Gastroesophageal sphincter (tissue), 4 donors: ENCODE results near the gene NR3C1. TPM values are rescaled to one million over a fixed set of nuclear protein-coding genes. Genes with fewer than 3 reads are reported as not detected.

Experiments
- ATAC-seq: fragments of 150-250 bp; one replicate; pipeline ENCODE4 v1.9.1; 2016; ENCODE audit warnings: mild to moderate bottlenecking, moderate library complexity
- H3K27ac ChIP-seq, 4 donors: fragments of 200-600 bp; sonication (generic) in 3 of 4; 1 replicate in 3 of 4; 2 replicates in 1 of 4; pipeline ENCODE4 v1.5.1; 2016 to 2019
- H3K27me3 ChIP-seq: fragments of 200-600 bp; sonication (generic); one replicate; pipeline ENCODE4 v1.5.1; 2019
- H3K36me3 ChIP-seq, 2 donors: fragments of 200-600 bp; sonication (generic); one replicate each; pipeline ENCODE4 v1.5.1; 2019; ENCODE audit warnings: control low read depth in 1 of 2
- H3K4me1 ChIP-seq, 3 donors: fragments of 200-600 bp; sonication (generic); 1 replicate in 2 of 3; 2 replicates in 1 of 3; pipeline ENCODE4 v1.5.1; 2016 to 2019; ENCODE audit warnings: control low read depth in 2 of 3
- H3K4me3 ChIP-seq, 2 donors: fragments of 200-600 bp; sonication (generic); one replicate each; pipeline ENCODE4 v1.5.1; 2019; ENCODE audit warnings: mild to moderate bottlenecking in 1 of 2, moderate library complexity in 1 of 2
- H3K9me3 ChIP-seq, 3 donors: fragments of 200-600 bp; sonication (generic); one replicate each; pipeline ENCODE4 v1.5.1; 2017 to 2019; ENCODE audit warnings: control low read depth in 2 of 3
- EP300 ChIP-seq: sonication (generic); formaldehyde crosslinking; IDR thresholded peaks from one replicate; pipeline ENCODE4 v1.6.1; 2017; ENCODE audit warnings: antibody characterized with exemption, mild to moderate bottlenecking
- POLR2A ChIP-seq, 2 donors: fragments of 450-650 bp; IDR thresholded peaks; one replicate each; pipeline ENCODE4 v1.6.1; 2017; ENCODE audit warnings: antibody characterized with exemption in 2 of 2, mild to moderate bottlenecking in 2 of 2, moderate library complexity in 1 of 2
- POLR2AphosphoS5 ChIP-seq: sonication (generic); formaldehyde crosslinking; IDR thresholded peaks from one replicate; pipeline ENCODE4 v1.6.1; 2017; ENCODE audit warnings: antibody characterized with exemption
- WGBS, 2 donors: methylation state at CpG; one replicate each; pipeline ENCODE4 v1.1.5; 2018; ENCODE audit warnings: low coverage in 1 of 2; 5-methylcytosine and 5-hydroxymethylcytosine counted together
- total RNA-seq, 4 donors: library from RNA; depleted of rRNA; stranded (reverse); fragments of >200 nt; gene quantifications; one replicate each; pipeline ENCODE4 v1.1.0, GENCODE V29; 2016
- TF ChIP-seq, protein P1 (sequence below), 4 experiments: fragments of 200-600 bp in 2 of 4; fragments of 450-650 bp in 2 of 4; sonication (generic) in 1 of 4; IDR thresholded peaks; one replicate each; pipeline ENCODE4 v1.5.1; 2017 to 2019; ENCODE audit warnings: antibody characterized with exemption in 4 of 4, mild to moderate bottlenecking in 2 of 4, moderate library complexity in 2 of 4

Gene NR3C1
- total RNA-seq, 4 donors from 2014 or later: 69.7 to 103 (median 85.6) TPM

DNA sequence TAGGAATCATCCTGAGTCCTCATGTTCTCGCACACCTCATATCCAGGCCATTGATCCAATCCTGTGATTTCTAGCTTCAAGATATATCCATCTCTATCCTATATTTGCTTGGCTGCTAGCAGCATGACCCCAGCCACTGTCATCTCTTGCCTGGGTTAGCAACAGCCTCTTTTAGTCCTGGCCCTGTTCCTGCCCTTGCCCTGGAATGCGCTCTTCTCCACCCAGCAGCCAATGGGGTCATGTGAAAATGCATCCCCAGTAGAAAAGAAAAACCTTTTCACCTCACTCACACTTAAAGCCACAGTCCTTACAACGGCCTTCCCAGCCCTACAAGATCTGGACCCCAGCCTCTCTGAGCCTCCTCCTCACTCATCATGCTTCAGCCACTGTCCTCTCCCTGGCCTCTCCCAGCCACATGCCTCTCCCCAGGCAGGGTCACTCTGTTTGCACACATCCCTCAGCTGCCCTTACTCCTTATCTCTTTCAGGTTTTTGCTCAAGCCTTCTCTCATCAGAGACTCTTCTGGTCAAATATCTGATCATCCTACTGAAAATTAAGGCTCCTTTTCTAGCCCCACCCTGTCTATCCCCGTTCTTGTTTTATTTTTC is 34.3 kb upstream of the NR3C1 start:
- no peak for ATAC-seq
- Histone ChIP-seq H3K4me3 (no peak overlapping the region), H3K9me3 (no peaks in the 10 kb centered on the region), H3K27me3 (no peaks in the 10 kb centered on the region), H3K27ac (no peak overlapping the region), H3K4me1 (no peaks in the 10 kb centered on the region), H3K36me3 (no peaks in the 10 kb centered on the region)
- TF ChIP-seq, protein P1, sequence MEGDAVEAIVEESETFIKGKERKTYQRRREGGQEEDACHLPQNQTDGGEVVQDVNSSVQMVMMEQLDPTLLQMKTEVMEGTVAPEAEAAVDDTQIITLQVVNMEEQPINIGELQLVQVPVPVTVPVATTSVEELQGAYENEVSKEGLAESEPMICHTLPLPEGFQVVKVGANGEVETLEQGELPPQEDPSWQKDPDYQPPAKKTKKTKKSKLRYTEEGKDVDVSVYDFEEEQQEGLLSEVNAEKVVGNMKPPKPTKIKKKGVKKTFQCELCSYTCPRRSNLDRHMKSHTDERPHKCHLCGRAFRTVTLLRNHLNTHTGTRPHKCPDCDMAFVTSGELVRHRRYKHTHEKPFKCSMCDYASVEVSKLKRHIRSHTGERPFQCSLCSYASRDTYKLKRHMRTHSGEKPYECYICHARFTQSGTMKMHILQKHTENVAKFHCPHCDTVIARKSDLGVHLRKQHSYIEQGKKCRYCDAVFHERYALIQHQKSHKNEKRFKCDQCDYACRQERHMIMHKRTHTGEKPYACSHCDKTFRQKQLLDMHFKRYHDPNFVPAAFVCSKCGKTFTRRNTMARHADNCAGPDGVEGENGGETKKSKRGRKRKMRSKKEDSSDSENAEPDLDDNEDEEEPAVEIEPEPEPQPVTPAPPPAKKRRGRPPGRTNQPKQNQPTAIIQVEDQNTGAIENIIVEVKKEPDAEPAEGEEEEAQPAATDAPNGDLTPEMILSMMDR (IDR thresholded peaks at IDR 0.05): no peak
- TF ChIP-seq EP300 (no peak), POLR2AphosphoS5 (no peak)
- 74 to 95% methylated on average over 3 to 4 of the region's 4 CpGs for WGBS, 2 donors

DNA sequence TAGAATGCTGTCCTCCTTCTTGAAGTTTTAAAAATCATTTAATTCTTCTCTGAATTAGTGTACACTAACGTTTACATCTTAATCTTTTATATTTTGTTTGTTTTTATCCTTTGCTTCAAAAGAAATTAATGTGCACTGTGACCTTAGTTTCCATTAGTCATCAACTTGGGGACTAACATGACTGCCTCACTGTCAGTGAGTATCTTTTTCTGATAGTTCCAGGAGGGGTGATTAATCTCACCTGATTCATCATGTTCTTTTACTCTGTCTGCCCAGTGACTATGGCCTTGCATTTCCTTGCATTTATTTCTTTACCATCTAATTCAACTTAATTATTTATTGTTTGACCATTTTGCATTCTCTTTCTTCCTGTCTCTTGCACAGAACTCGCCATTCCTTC is 33.4 kb upstream of the NR3C1 start:
- Histone ChIP-seq H3K4me3 (no peak overlapping the region), H3K4me1 (peaks cover 0 to 6% (median 0%) of the 10 kb centered on the region in 3 donors), H3K27ac (no peak overlapping the region), H3K36me3 (no peaks in the 10 kb centered on the region), H3K9me3 (no peaks in the 10 kb centered on the region), H3K27me3 (no peaks in the 10 kb centered on the region)
- 59 to 78% methylated on average over 1 to 2 of the region's 2 CpGs for WGBS, 2 donors
- TF ChIP-seq POLR2AphosphoS5: no peak
- TF ChIP-seq, protein P1 (IDR thresholded peaks at IDR 0.05): no peak
- TF ChIP-seq POLR2A (IDR thresholded peaks at IDR 0.05): no peak
- no peak for ATAC-seq

DNA sequence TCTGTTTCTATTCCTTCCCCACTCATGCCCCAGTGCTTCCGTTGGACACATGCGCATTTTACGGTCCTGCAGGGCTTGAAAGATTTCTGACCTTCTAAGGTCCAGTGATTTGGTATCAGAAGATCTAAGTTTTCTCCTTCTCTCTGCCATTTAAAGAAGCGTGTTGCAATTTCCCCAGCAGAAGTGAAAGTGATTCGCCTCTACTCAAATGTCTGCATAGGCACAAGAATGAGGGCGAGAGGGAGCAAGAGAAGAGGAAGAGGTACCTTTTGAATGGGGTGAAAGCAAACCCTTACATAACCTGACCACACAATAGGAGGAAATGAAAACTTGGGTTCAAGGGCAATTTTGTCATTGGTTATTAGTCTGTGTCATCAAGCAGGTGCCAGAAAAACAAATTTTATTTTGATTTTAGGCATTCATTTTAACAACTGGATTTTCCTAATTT is 31.7 kb upstream of the NR3C1 start:
- Histone ChIP-seq H3K4me3 (peak overlapping the region in 1 of 2 donors; percentile 3), H3K27me3 (no peaks in the 10 kb centered on the region), H3K9me3 (no peaks in the 10 kb centered on the region), H3K27ac (peak overlapping the region in 2 of 4 donors; percentile 7 to 22), H3K36me3 (no peaks in the 10 kb centered on the region), H3K4me1 (peaks cover 0 to 6% (median 0%) of the 10 kb centered on the region in 3 donors)
- peak; percentile 22 for ATAC-seq
- TF ChIP-seq EP300 (no peak), POLR2A (IDR thresholded peaks at IDR 0.05) (no peak), POLR2AphosphoS5 (no peak)
- TF ChIP-seq, protein P1 (IDR thresholded peaks at IDR 0.05): no peak
- WGBS, 2 donors: 65% methylated on average over 2 of the region's 6 CpGs; no CpG with 5 or more reads in 1 of the 2 donors

DNA sequence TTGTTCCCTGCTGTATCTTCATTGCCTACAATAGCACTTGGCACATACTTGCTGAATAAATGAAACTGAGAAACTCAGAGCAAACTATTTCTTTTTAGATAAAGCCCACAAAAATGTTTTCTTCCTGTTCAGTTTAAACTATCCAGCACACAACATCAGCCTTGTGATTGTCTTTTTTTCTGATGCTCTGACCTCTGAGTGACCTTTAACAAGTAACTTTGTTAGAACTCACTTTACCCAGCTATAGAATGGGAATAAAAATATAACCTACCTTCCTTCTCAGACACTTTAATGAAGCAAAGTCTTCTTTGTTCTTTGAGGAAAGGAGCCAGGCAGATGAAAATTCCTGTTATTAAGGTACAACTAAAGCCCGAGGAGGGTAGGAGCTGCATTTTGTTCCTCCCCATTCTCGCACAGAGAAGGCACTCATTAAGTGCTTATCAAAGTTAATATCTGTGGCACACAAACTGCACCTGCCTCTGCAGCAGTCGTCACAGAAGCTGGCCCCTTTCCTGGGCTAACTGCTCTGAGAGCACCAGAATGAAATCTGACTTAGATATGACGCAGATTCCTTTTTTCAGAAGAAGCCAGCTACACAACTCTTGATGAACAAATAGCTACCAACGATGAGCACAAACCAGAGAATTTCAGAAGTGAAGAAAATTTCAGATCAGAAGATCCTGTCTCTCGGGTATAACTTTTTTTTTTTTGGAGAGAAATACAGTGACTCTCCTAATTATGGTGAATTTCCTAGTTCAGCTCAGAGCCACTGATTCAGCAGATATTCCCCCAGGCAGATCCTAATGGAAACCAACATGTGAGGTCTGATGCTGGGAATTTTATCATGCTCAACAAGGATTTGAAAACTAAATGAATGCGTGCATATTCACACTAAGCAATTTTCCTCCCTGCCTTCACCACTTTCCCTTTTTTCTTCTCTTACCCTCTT is 31.0 kb upstream of the NR3C1 start:
- H3K4me3 ChIP-seq: peak overlapping the region in 1 of 2 donors; percentile 3
- no peaks in the 10 kb centered on the region for H3K36me3 ChIP-seq
- H3K9me3 ChIP-seq: no peaks in the 10 kb centered on the region
- WGBS, 2 donors: 64 to 71% methylated on average over 6 to 7 of the region's 7 CpGs
- TF ChIP-seq, protein P1 (IDR thresholded peaks at IDR 0.05): no peak
- no peak for TF ChIP-seq POLR2A (IDR thresholded peaks at IDR 0.05)
- TF ChIP-seq POLR2AphosphoS5: no peak
- no peak for TF ChIP-seq EP300
- H3K27me3 ChIP-seq: no peaks in the 10 kb centered on the region
- H3K27ac ChIP-seq: peak overlapping the region in 2 of 4 donors; percentile 7 to 22
- peaks cover 0 to 6% (median 0%) of the 10 kb centered on the region in 3 donors for H3K4me1 ChIP-seq
- ATAC-seq: peak; percentile 22
